OCI-LY7 (cell line): ENCODE results near the gene EYA2.

Experiments used
- EZH2phosphoT487 ChIP-seq: fragments of 200-600 bp; sonication (generic); IDR thresholded peaks from 2 replicates; pipeline ENCODE4 v1.6.1; 2018; ENCODE audit warnings: low read depth, borderline replicate concordance, mild to moderate bottlenecking, mixed run types, antibody characterized with exemption, low read length, moderate library complexity, mixed read lengths
- TF ChIP-seq, protein P1 (sequence below): fragments of 200-600 bp; sonication (generic); conservative IDR thresholded peaks from 2 replicates; pipeline ENCODE4 v1.5.1; 2014; ENCODE audit warnings: mild to moderate bottlenecking, antibody characterized with exemption, low read length, moderate library complexity, mixed read lengths

DNA sequence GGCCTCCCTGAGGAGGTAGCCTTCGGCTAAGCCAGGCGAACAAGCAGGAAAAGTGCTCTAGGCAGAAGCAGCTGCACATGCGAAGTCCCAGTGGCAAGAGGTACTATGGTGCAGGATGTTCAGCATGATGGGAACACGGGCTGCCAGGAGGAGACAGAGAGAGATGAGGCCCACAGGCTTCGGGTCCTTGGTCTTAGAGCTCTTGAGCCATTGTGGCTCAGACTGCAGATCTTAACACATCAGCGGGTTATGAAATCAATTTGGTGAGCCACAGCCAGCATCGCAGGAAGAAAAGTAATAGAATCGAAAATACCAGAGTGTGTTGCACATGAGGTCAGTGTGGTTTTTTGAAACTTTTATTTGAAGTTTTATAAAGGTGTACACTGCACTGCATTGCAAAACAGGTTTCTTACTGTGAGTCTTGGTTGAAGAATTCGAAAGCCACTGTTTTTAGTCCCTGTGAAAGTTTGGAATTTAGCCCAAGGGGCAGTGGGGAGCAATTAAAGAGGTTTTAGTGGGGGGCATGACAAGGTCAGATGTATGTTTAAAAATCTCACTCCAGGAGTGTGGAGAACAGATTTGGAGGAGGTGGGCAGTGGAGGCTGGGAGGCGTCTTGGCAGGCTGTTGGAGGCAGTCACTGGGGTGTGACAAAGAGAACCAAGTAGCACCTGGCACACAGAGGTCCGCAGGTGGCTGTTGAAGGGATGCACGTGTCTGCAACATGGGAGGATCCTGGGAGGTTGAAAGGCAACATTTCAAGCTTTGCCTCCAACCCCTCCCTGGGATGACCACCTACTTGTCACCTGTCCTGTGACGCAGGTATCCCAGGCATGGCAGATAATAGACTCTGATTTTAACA, 69.3 kb downstream of the EYA2 start:
- TF ChIP-seq, protein P1, sequence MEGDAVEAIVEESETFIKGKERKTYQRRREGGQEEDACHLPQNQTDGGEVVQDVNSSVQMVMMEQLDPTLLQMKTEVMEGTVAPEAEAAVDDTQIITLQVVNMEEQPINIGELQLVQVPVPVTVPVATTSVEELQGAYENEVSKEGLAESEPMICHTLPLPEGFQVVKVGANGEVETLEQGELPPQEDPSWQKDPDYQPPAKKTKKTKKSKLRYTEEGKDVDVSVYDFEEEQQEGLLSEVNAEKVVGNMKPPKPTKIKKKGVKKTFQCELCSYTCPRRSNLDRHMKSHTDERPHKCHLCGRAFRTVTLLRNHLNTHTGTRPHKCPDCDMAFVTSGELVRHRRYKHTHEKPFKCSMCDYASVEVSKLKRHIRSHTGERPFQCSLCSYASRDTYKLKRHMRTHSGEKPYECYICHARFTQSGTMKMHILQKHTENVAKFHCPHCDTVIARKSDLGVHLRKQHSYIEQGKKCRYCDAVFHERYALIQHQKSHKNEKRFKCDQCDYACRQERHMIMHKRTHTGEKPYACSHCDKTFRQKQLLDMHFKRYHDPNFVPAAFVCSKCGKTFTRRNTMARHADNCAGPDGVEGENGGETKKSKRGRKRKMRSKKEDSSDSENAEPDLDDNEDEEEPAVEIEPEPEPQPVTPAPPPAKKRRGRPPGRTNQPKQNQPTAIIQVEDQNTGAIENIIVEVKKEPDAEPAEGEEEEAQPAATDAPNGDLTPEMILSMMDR: no peak
- TF ChIP-seq EZH2phosphoT487: no peak
